IMR-90 (cell line): ENCODE results near the gene DSC3. TPM values are rescaled to one million over a fixed set of nuclear protein-coding genes. Genes with fewer than 3 reads are reported as not detected.
"Not testable (repeated sequence)": the region's sequence is repeated elsewhere in the genome, so short reads cannot be mapped to it uniquely, and the experiment has no call there.

Source experiments
- ATAC-seq: fragments of 200-7000 bp; cut with Tn5 transposase; 2 replicates; pipeline ENCODE4 v1.9.1; 2020; ENCODE audit warnings: low read depth, mild to moderate bottlenecking, moderate library complexity
- BruUV-seq: library from RNA; stranded (reverse); fragments of 400-500 nt; replicated peaks from 2 replicates; lab custom pipeline; 2021; lab: Mats Ljungman, UMichigan
- CTCF ChIA-PET: fragments of 300-600 bp; formaldehyde crosslinking; extraction: SDS; loops from one replicate; lab custom pipeline; 2021; ENCODE audit warnings: antibody characterized with exemption; lab: Yijun Ruan, JAX
- POLR2A ChIA-PET: fragments of 300-600 bp; sonication (Branson Sonifier 250); formaldehyde crosslinking; loops from one replicate; lab custom pipeline; 2022; ENCODE audit warnings: antibody characterized with exemption; ENCODE audit not compliant: unreplicated experiment; lab: Charles Lee
- DNase-seq: peaks from one replicate; pipeline ENCODE4 v3.0.0; 2013
- H2AFZ ChIP-seq: replicated peaks from 2 replicates; pipeline ENCODE3; 2013; ENCODE audit warnings: low read length, mild to moderate bottlenecking; ENCODE audit not compliant: poor library complexity
- H2AK5ac ChIP-seq: 2 replicates; pipeline ENCODE4 v1.6.1; 2013; ENCODE audit warnings: low read depth, low read length, inconsistent platforms
- H2AK9ac ChIP-seq: replicated peaks from 2 replicates; pipeline ENCODE3; 2013; ENCODE audit warnings: mild to moderate bottlenecking, low read depth, low read length, moderate library complexity; ENCODE audit not compliant: poor library complexity
- H2BK120ac ChIP-seq: 2 replicates; pipeline ENCODE4 v1.6.1; 2013; ENCODE audit warnings: low read depth, low read length, inconsistent platforms
- H2BK15ac ChIP-seq: 3 replicates; pipeline ENCODE4 v1.6.1; 2013; ENCODE audit warnings: low read depth, low read length, inconsistent platforms
- H2BK20ac ChIP-seq: 2 replicates; pipeline ENCODE4 v1.6.1; 2013; ENCODE audit warnings: low read depth, mild to moderate bottlenecking, inconsistent platforms, low read length, moderate library complexity
- H2BK5ac ChIP-seq: 2 replicates; pipeline ENCODE4 v1.6.1; 2013; ENCODE audit warnings: mild to moderate bottlenecking, low read depth, low read length, inconsistent platforms; ENCODE audit not compliant: poor library complexity, severe bottlenecking
- H3K14ac ChIP-seq: replicated peaks from 2 replicates; pipeline ENCODE4 v1.6.1; 2013; ENCODE audit warnings: low read depth, low read length, inconsistent platforms
- H3K18ac ChIP-seq: 2 replicates; pipeline ENCODE4 v1.6.1; 2013; ENCODE audit warnings: low read depth, low read length, control low read depth
- H3K23ac ChIP-seq: 2 replicates; pipeline ENCODE4 v1.6.1; 2013; ENCODE audit warnings: low read depth, low read length, inconsistent platforms
- H3K27ac ChIP-seq: 2 replicates; pipeline ENCODE4 v1.5.1; 2013; ENCODE audit warnings: mild to moderate bottlenecking, control low read depth, low read length; ENCODE audit not compliant: insufficient read depth
- H3K27me3 ChIP-seq: 2 replicates; pipeline ENCODE4 v1.6.1; 2013; ENCODE audit warnings: low read length; ENCODE audit not compliant: control insufficient read depth, insufficient read depth
- H3K36me3 ChIP-seq: 2 replicates; pipeline ENCODE4 v1.6.1; 2013; ENCODE audit warnings: low read length, mixed read lengths; ENCODE audit not compliant: control insufficient read depth, insufficient read depth
- H3K4ac ChIP-seq: 2 replicates; pipeline ENCODE4 v1.6.1; 2013; ENCODE audit warnings: low read depth, low read length, inconsistent platforms
- H3K4me1 ChIP-seq: 2 replicates; pipeline ENCODE4 v1.6.1; 2013; ENCODE audit warnings: low read length, mixed read lengths; ENCODE audit not compliant: control insufficient read depth, insufficient read depth
- H3K4me2 ChIP-seq: 2 replicates; pipeline ENCODE4 v1.6.1; 2013; ENCODE audit warnings: low read depth, mild to moderate bottlenecking, control low read depth, low read length, moderate library complexity
- H3K4me3 ChIP-seq: 2 replicates; pipeline ENCODE4 v1.5.1; 2013; ENCODE audit warnings: low read depth, mild to moderate bottlenecking, control low read depth, low read length, moderate library complexity; ENCODE audit not compliant: insufficient read depth
- H3K56ac ChIP-seq: 2 replicates; pipeline ENCODE4 v1.6.1; 2013; ENCODE audit warnings: low read length, inconsistent platforms; ENCODE audit not compliant: insufficient read depth; ENCODE audit errors: extremely low read depth
- H3K79me1 ChIP-seq, 2 experiments: 2 replicates each; pipeline ENCODE4 v1.6.1; 2013; ENCODE audit warnings: low read length in 2 of 2, inconsistent platforms in 1 of 2, low read depth in 1 of 2
- H3K9ac ChIP-seq: 2 replicates; pipeline ENCODE4 v1.6.1; 2013; ENCODE audit warnings: low read depth, low read length, control low read depth
- H3K9me1 ChIP-seq: 2 replicates; pipeline ENCODE4 v1.6.1; 2013; ENCODE audit warnings: low read length, inconsistent platforms; ENCODE audit not compliant: insufficient read depth
- H3K9me3 ChIP-seq: 2 replicates; pipeline ENCODE4 v1.6.1; 2013; ENCODE audit warnings: low read length; ENCODE audit not compliant: control insufficient read depth, insufficient read depth
- H4K20me1 ChIP-seq: 2 replicates; pipeline ENCODE4 v1.6.1; 2013; ENCODE audit warnings: low read length, inconsistent platforms; ENCODE audit not compliant: insufficient read depth
- H4K5ac ChIP-seq: 2 replicates; pipeline ENCODE4 v1.6.1; 2013; ENCODE audit warnings: mild to moderate bottlenecking, low read depth, low read length, control low read depth
- H4K8ac ChIP-seq, 2 experiments: 2 replicates each; pipeline ENCODE4 v1.6.1; 2013; ENCODE audit warnings: low read depth in 2 of 2, low read length in 2 of 2, control low read depth in 1 of 2, inconsistent platforms in 1 of 2
- H4K91ac ChIP-seq: 2 replicates; pipeline ENCODE4 v1.6.1; 2013; ENCODE audit warnings: low read depth, low read length, inconsistent platforms; ENCODE audit not compliant: insufficient read depth
- WGBS, 2 experiments: methylation state at CpG; one replicate each; pipeline versions ENCODE4 v1.1.5 to v1.1.7; 2013; ENCODE audit warnings: missing lambda C conversion rate in 2 of 2; ENCODE audit not compliant: insufficient read length in 1 of 2; ENCODE audit errors: extremely low coverage in 2 of 2; 5-methylcytosine and 5-hydroxymethylcytosine counted together
- dilution Hi-C: fragments of 300-500 bp; cut with HindIII; formaldehyde crosslinking; loops from one replicate; pipeline ENCODE4 v1.14.3; 2018; ENCODE audit warnings: low sequenced_read_pairs; ENCODE audit not compliant: unreplicated experiment
- in situ Hi-C: fragments of 300-500 bp; cut with MboI; formaldehyde crosslinking; loops from 3 replicates; pipeline ENCODE4 v1.14.3; 2019; ENCODE audit warnings: low sequenced_read_pairs, inconsistent platforms, mixed read lengths
- intact Hi-C: fragments of 100-400 bp; cut with micrococcal nuclease; formaldehyde crosslinking; loops from 2 replicates; pipeline ENCODE4 v1.10.0; 2022
- polyA plus RNA-seq, 3 experiments: library from polyadenylated mRNA; depleted of rRNA; stranded (reverse); fragments of >200 nt; gene quantifications; 2 replicates each; pipeline ENCODE4 v1.2.3, GENCODE V29; 2012; ENCODE audit warnings: low replicate concordance in 1 of 3
- total RNA-seq: library from RNA; depleted of rRNA; stranded (reverse); fragments of >200 nt; gene quantifications from 2 replicates; pipeline ENCODE4 v1.2.3, GENCODE V29; 2012

The DSC3 gene
- total and polyA plus RNA-seq, 2 of the 4 experiments (the other 2 are of a cell fraction) = under 0.01 to 0.09 TPM

- POLR2A ChIA-PET, H2AK5ac ChIP-seq, H3K9me1 ChIP-seq, H2BK20ac ChIP-seq, intact Hi-C loops, H3K4me3 ChIP-seq, H3K4me1 ChIP-seq, H3K36me3 ChIP-seq, dilution Hi-C loops, H4K5ac ChIP-seq, H2BK15ac ChIP-seq, H3K9ac ChIP-seq, CTCF ChIA-PET, H3K4ac ChIP-seq, H3K56ac ChIP-seq, H3K9me3 ChIP-seq, H2BK5ac ChIP-seq, in situ Hi-C loops, H3K14ac ChIP-seq, H3K79me1 ChIP-seq, BruUV-seq, H2AK9ac ChIP-seq, H3K23ac ChIP-seq, H2AFZ ChIP-seq, H4K20me1 ChIP-seq, H3K27ac ChIP-seq, DNase-seq, H4K8ac ChIP-seq, H2BK120ac ChIP-seq, H4K91ac ChIP-seq, H3K18ac ChIP-seq, H3K4me2 ChIP-seq: not testable (repeated sequence)
- H3K27me3 ChIP-seq = peaks cover 18% of the 10 kb centered on the region
- ATAC-seq = 0 out of 2 replicates have a peak, but pooled peaks have one; percentile 29
- no CpG with 5 or more reads among the region's 5 CpGs for WGBS, 2 experiments
Measured at GRCh38 chr18:31037686-31038085, 4.9 kb downstream of the DSC3 start.
